A549 (cell line): Measurements from ENCODE around the gene CDK4. TPM values are rescaled to one million over a fixed set of nuclear protein-coding genes. Genes with fewer than 3 reads are reported as not detected.
A peak's percentile ranks its signal among the peaks of the same experiment; 100 is the strongest.

ENCODE experiments used
- ATAC-seq, 2 experiments: fragments of 200-7000 bp in 1 of 2; fragments of >200 bp in 1 of 2; cut with Nextera tagmentation in 1 of 2; cut with Tn5 transposase in 1 of 2; 3 replicates each; pipeline versions ENCODE4 v1.8.0 to v1.9.1; 2018 to 2020; ENCODE audit warnings: mild to moderate bottlenecking in 1 of 2, moderate library complexity in 1 of 2
- CTCF ChIA-PET: fragments of 300-600 bp; sonication (Branson Sonifier 250); formaldehyde crosslinking; extraction: SDS; loops from one replicate; lab custom pipeline; 2021; ENCODE audit warnings: antibody characterized with exemption, inconsistent platforms; lab: Yijun Ruan, JAX
- POLR2A ChIA-PET: fragments of 350-600 bp; formaldehyde crosslinking; extraction: SDS; loops from one replicate; lab custom pipeline; 2021; ENCODE audit warnings: antibody characterized with exemption, inconsistent platforms; lab: Yijun Ruan, JAX
- DNase-seq, 2 experiments: peaks; one replicate each; pipeline versions ENCODE4 v3.0.0 to v3.0.0-alpha.2; 2011 to 2016; ENCODE audit warnings: low read depth in 1 of 2, low spot score in 1 of 2
- FAIRE-seq: peaks from 2 replicates; lab custom pipeline; 2011; peaks lifted over from hg19 to GRCh38; lab: Jason Lieb, UNC
- H3K27ac ChIP-seq, 2 experiments: fragments of >200 bp; sonication (Bioruptor Twin); formaldehyde crosslinking; 3 replicates each; pipeline ENCODE4 v1.5.1; 2016 to 2017
- H3K4me1 ChIP-seq: fragments of >200 bp; sonication (Bioruptor Twin); formaldehyde crosslinking; 3 replicates; pipeline ENCODE4 v1.6.1; 2016
- H3K4me2 ChIP-seq: fragments of >200 bp; sonication (Bioruptor Twin); formaldehyde crosslinking; 3 replicates; pipeline ENCODE4 v1.6.1; 2016
- H3K4me3 ChIP-seq: fragments of >200 bp; sonication (Bioruptor Twin); formaldehyde crosslinking; 3 replicates; pipeline ENCODE4 v1.5.1; 2016
- H3K9me3 ChIP-seq: fragments of >200 bp; sonication (Bioruptor Twin); formaldehyde crosslinking; 3 replicates; pipeline ENCODE4 v1.6.1; 2016
- CBX8 ChIP-seq: fragments of 200-600 bp; sonication (generic); IDR thresholded peaks from 2 replicates; pipeline ENCODE4 v1.6.1; 2016
- CHD2 ChIP-seq: fragments of 150-350 bp; IDR thresholded peaks from 2 replicates; pipeline ENCODE4 v1.6.1; 2014; ENCODE audit warnings: low read length; ENCODE audit not compliant: partially characterized antibody
- CHD4 ChIP-seq: fragments of 200-600 bp; sonication (generic); IDR thresholded peaks from 2 replicates; pipeline ENCODE4 v1.6.1; 2016; ENCODE audit warnings: antibody characterized with exemption, mild to moderate bottlenecking, borderline replicate concordance
- CTCF ChIP-seq: fragments of >200 bp; sonication (Bioruptor Twin); formaldehyde crosslinking; IDR thresholded peaks from 3 replicates; pipeline ENCODE4 v1.5.1; 2016
- EHF ChIP-seq: fragments of 250-450 bp; sonication (Bioruptor Pico); IDR thresholded peaks from 2 replicates; pipeline ENCODE4 v1.5.0; 2020; ENCODE audit warnings: mild to moderate bottlenecking
- HES2 ChIP-seq: fragments of >200 bp; sonication (Bioruptor Twin); formaldehyde crosslinking; IDR thresholded peaks from 2 replicates; pipeline ENCODE4 v1.6.1; 2016
- HOXA7 ChIP-seq: fragments of 250-450 bp; sonication (Bioruptor Pico); IDR thresholded peaks from 2 replicates; pipeline ENCODE4 v1.5.0; 2020; ENCODE audit warnings: mild to moderate bottlenecking, moderate library complexity
- HOXB13 ChIP-seq: fragments of 250-450 bp; sonication (Bioruptor Pico); IDR thresholded peaks from 2 replicates; pipeline ENCODE4 v1.5.0; 2020; ENCODE audit warnings: low read depth, mild to moderate bottlenecking, moderate library complexity
- JUN ChIP-seq, 2 experiments: fragments of >200 bp; sonication (Bioruptor Twin); formaldehyde crosslinking; IDR thresholded peaks; 2 replicates in 1 of 2; 3 replicates in 1 of 2; pipeline ENCODE4 v1.6.1; 2016 to 2017
- MAFK ChIP-seq: fragments of 450-650 bp; IDR thresholded peaks from 2 replicates; pipeline ENCODE4 v1.6.1; 2014; ENCODE audit not compliant: partially characterized antibody
- MAX ChIP-seq: IDR thresholded peaks from 2 replicates; pipeline ENCODE4 v1.6.1; 2012
- NFE2L2 ChIP-seq: fragments of 150-350 bp; conservative IDR thresholded peaks from 2 replicates; pipeline ENCODE4 v1.6.1; 2014; ENCODE audit warnings: low read length
- NR3C1 ChIP-seq: fragments of >200 bp; sonication (Bioruptor Twin); formaldehyde crosslinking; IDR thresholded peaks from 3 replicates; pipeline ENCODE4 v1.6.1; 2017
- PHF8 ChIP-seq: fragments of 200-600 bp; sonication (generic); IDR thresholded peaks from 2 replicates; pipeline ENCODE4 v1.6.1; 2016; ENCODE audit warnings: low read depth, mild to moderate bottlenecking, antibody characterized with exemption, moderate library complexity, borderline replicate concordance
- POLR2A ChIP-seq: IDR thresholded peaks from 2 replicates; pipeline ENCODE4 v1.6.1; 2012; ENCODE audit warnings: mild to moderate bottlenecking, low read length
- RAD21 ChIP-seq, 2 experiments: fragments of >200 bp in 1 of 2; sonication (Bioruptor Twin) in 1 of 2; formaldehyde crosslinking in 1 of 2; IDR thresholded peaks in 1 of 2; conservative IDR thresholded peaks in 1 of 2; 2 replicates in 1 of 2; 3 replicates in 1 of 2; pipeline ENCODE4 v1.6.1; 2012 to 2018; ENCODE audit warnings: inconsistent platforms in 1 of 2
- RCOR1 ChIP-seq: fragments of 150-350 bp; IDR thresholded peaks from 2 replicates; pipeline ENCODE4 v1.6.1; 2014; ENCODE audit warnings: antibody characterized with exemption, low read length, low read depth
- SMC3 ChIP-seq: fragments of >200 bp; sonication (Bioruptor Twin); formaldehyde crosslinking; IDR thresholded peaks from 3 replicates; pipeline ENCODE4 v1.6.1; 2018; ENCODE audit warnings: inconsistent platforms
- ZFP36 ChIP-seq: fragments of 450-650 bp; IDR thresholded peaks from 2 replicates; pipeline ENCODE4 v1.6.1; 2014; ENCODE audit warnings: borderline replicate concordance; ENCODE audit not compliant: partially characterized antibody
- WGBS: methylation state at CpG from one replicate; pipeline ENCODE4 v1.1.6; 2017; ENCODE audit errors: missing lambda C conversion rate; 5-methylcytosine and 5-hydroxymethylcytosine counted together
- polyA plus RNA-seq, 4 experiments: library from polyadenylated mRNA; depleted of rRNA in 3 of 4; stranded (reverse); fragments of >200 nt; fragmentation: RNase III in 1 of 4; extraction: RNeasy Plus Mini Kit Qiagen cat#74134 plus additional on column Dnase treatment in 1 of 4; gene quantifications; 2 replicates in 3 of 4; 3 replicates in 1 of 4; pipeline ENCODE4 v1.2.3, GENCODE V29; 2011 to 2017

Gene CDK4
- polyA plus RNA-seq, 2 of the 4 experiments (the other 2 are of a cell fraction) = 226 to 255 TPM

GRCh38 chr12:57754411-57755193 lies 2.5 kb upstream of the CDK4 start, which contains the start of gene MARCHF9:
Gene MARCHF9, plus strand, starts transcription at chr12:57755103. Its CDS starts 426 bp downstream, at chr12:57755529.
- Histone ChIP-seq H3K4me1 (peaks cover 34% of the 10 kb centered on the region), H3K4me3 (peak within 1 kb of the TSS; percentile 77), H3K27ac (peak within 1 kb of the TSS; percentile 71 to 94), H3K4me2 (peak within 1 kb of the TSS; percentile 99), H3K9me3 (no peaks in the 10 kb centered on the region)
- ChIA-PET POLR2A (no interaction called here), CTCF (interaction anchor here (1.2 to 4.1 kb wide), 3 partner anchors 13 to 162 kb away, joined by 3 to 117 read pairs (median 22); partner anchors contain the start of gene CYP27B1)
- peak in 1 of 2 experiments; percentile 59 for DNase-seq
- 7% methylated on average over 7 of the region's 41 CpGs for WGBS
- TF ChIP-seq RCOR1 (no peak), JUN (IDR thresholded peaks at IDR 0.05) (0 out of 5 replicates have a peak, but pooled peaks of 1 of the 2 experiments have one; percentile 25), PHF8 (no peak), NR3C1 (no peak)
- ATAC-seq = peak; percentile 21 to 32; a peak in 3 of 6 replicates
- no peak for FAIRE-seq

GRCh38 chr12:57753756-57754337 lies 1.7 kb upstream of the CDK4 start:
- H3K4me3 ChIP-seq = no peak overlapping the region
- no peak for ATAC-seq
- CTCF ChIA-PET = interaction anchor here (4.1 kb wide), 1 partner anchor 14 kb away, joined by 117 read pairs; the partner anchor contains the start of gene CYP27B1

GRCh38 chr12:57752668-57753000 lies 524 bp upstream of the CDK4 start:
- WGBS = 2% methylated on average over 5 of the region's 5 CpGs
- TF ChIP-seq HES2 (no peak), CBX8 (no peak)
- FAIRE-seq = no peak

More at GRCh38 chr12:57753756-57754337, 1.7 kb upstream of the CDK4 start:
- Histone ChIP-seq H3K9me3 (no peaks in the 10 kb centered on the region), H3K4me2 (peak overlapping the region; percentile 99), H3K27ac (peak overlapping the region in 1 of 2 experiments; percentile 94; a peak in 4 of 6 replicates), H3K4me1 (peaks cover 34% of the 10 kb centered on the region)
- no peak for DNase-seq
- FAIRE-seq = no peak
- POLR2A ChIA-PET = no interaction called here
- WGBS = 18% methylated on average over 1 of the region's 1 CpG
- no peak for TF ChIP-seq HOXA7 (CRISPR knock-in tag)
- TF ChIP-seq MAX = no peak
- no peak for TF ChIP-seq CTCF
- no peak for TF ChIP-seq EHF (CRISPR knock-in tag)
- no peak for TF ChIP-seq NFE2L2
- TF ChIP-seq CHD4 = no peak
- TF ChIP-seq HOXB13 (CRISPR knock-in tag) = no peak
- no peak for TF ChIP-seq POLR2A
- TF ChIP-seq PHF8 = no peak
- no peak for TF ChIP-seq SMC3
- TF ChIP-seq MAFK = no peak
- TF ChIP-seq ZFP36 = no peak
- no peak for TF ChIP-seq CHD2
- TF ChIP-seq RAD21 (conservative IDR thresholded peaks at IDR 0.05 in 1 of 2, IDR thresholded peaks at IDR 0.05 in 1 of 2) = no peak

More at GRCh38 chr12:57752668-57753000, 524 bp upstream of the CDK4 start:
- ChIA-PET CTCF (interaction anchor here (1.0 kb wide), 1 partner anchor 27 kb away, joined by 3 read pairs; no protein-coding TSS in a partner anchor), POLR2A (interaction anchor here (1.0 kb wide), 2 partner anchors 20 to 26 kb away, joined by 3 read pairs; partner anchors contain the start of genes EEF1AKMT3 and METTL1)
- peak overlapping the region; percentile 74 to 85 for H3K27ac ChIP-seq
- ATAC-seq = peak; percentile 70 to 79; a peak in 4 of 6 replicates
- peak overlapping the region; percentile 38 for H3K4me3 ChIP-seq
- peak overlapping the region; percentile 88 for H3K4me2 ChIP-seq
- no peak for DNase-seq
- H3K9me3 ChIP-seq = no peaks in the 10 kb centered on the region
- peaks cover 34% of the 10 kb centered on the region for H3K4me1 ChIP-seq
